Panc1 (cell line): ENCODE results near the gene DPP9. TPM values are rescaled to one million over a fixed set of nuclear protein-coding genes. Genes with fewer than 3 reads are reported as not detected.

ENCODE experiments used
- ATAC-seq: fragments of 200-7000 bp; cut with Tn5 transposase; 2 replicates; pipeline ENCODE4 v1.9.1; 2020; ENCODE audit warnings: mild to moderate bottlenecking, moderate library complexity
- BruUV-seq: library from RNA; stranded (reverse); fragments of 400-500 nt; replicated peaks from 2 replicates; lab custom pipeline; 2021; lab: Mats Ljungman, UMichigan
- CTCF ChIA-PET: fragments of 300-600 bp; sonication (Branson Sonifier 250); formaldehyde crosslinking; loops from one replicate; lab custom pipeline; 2022; ENCODE audit warnings: antibody characterized with exemption; lab: Charles Lee
- POLR2A ChIA-PET: fragments of 300-600 bp; sonication (Branson Sonifier 250); formaldehyde crosslinking; loops from one replicate; lab custom pipeline; 2022; ENCODE audit warnings: antibody characterized with exemption; lab: Charles Lee
- DNase-seq: peaks from one replicate; pipeline ENCODE4 v3.0.0-alpha.2; 2010; ENCODE audit warnings: low read depth, low spot score
- H3K27ac ChIP-seq: 2 replicates; pipeline ENCODE4 v1.5.1; 2011; ENCODE audit warnings: mild to moderate bottlenecking, low read length, inconsistent platforms
- H3K27me3 ChIP-seq: fragments of 200-500 bp; sonication (Bioruptor generic); 2 replicates; pipeline ENCODE4 v1.6.0; 2014; ENCODE audit warnings: low read length, inconsistent platforms; ENCODE audit not compliant: control insufficient read depth, insufficient read depth
- H3K36me3 ChIP-seq: fragments of 200-500 bp; sonication (Bioruptor generic); 2 replicates; pipeline ENCODE4 v1.5.1; 2014; ENCODE audit warnings: inconsistent platforms, mild to moderate bottlenecking, low read length, moderate library complexity; ENCODE audit not compliant: control insufficient read depth, insufficient read depth
- H3K4me1 ChIP-seq: 2 replicates; pipeline ENCODE4 v1.5.1; 2011; ENCODE audit warnings: inconsistent platforms, mild to moderate bottlenecking, low read length, moderate library complexity; ENCODE audit not compliant: control insufficient read depth, insufficient read depth
- H3K4me3 ChIP-seq, 2 experiments: 2 replicates each; pipeline ENCODE4 v1.5.1; 2011 to 2012; ENCODE audit warnings: low read depth in 2 of 2, low read length in 2 of 2, mild to moderate bottlenecking in 2 of 2, inconsistent platforms in 1 of 2, moderate library complexity in 1 of 2
- H3K9me3 ChIP-seq: fragments of 200-500 bp; sonication (Bioruptor generic); 2 replicates; pipeline ENCODE4 v1.5.1; 2014; ENCODE audit warnings: low read depth, mild to moderate bottlenecking, inconsistent platforms, low read length, moderate library complexity; ENCODE audit not compliant: control insufficient read depth, insufficient read depth
- CTCF ChIP-seq: fragments of 450-650 bp; IDR thresholded peaks from 2 replicates; pipeline ENCODE4 v1.5.1; 2017; ENCODE audit warnings: mild to moderate bottlenecking
- POLR2AphosphoS5 ChIP-seq: IDR thresholded peaks from 2 replicates; pipeline ENCODE4 v1.6.1; 2012; ENCODE audit warnings: mild to moderate bottlenecking, low read depth, low read length, moderate library complexity
- REST ChIP-seq, 2 experiments: IDR thresholded peaks; 2 replicates each; pipeline ENCODE4 v1.6.1; 2011 to 2012; ENCODE audit warnings: low read depth in 2 of 2, control low read depth in 1 of 2, low read length in 1 of 2, mild to moderate bottlenecking in 1 of 2, moderate library complexity in 1 of 2; ENCODE audit not compliant: insufficient read depth in 1 of 2
- SIN3A ChIP-seq: IDR thresholded peaks from 2 replicates; pipeline ENCODE4 v1.6.1; 2012; ENCODE audit warnings: low read depth, mild to moderate bottlenecking, low read length, moderate library complexity, borderline replicate concordance; ENCODE audit not compliant: insufficient read depth
- TCF7L2 ChIP-seq: IDR thresholded peaks from 2 replicates; pipeline ENCODE4 v1.6.1; 2011; ENCODE audit warnings: mild to moderate bottlenecking, low read depth, low read length, inconsistent platforms
- in situ Hi-C: cut with HindIII; loops from 2 replicates; pipeline ENCODE4 v1.10.0; 2016; ENCODE audit warnings: low sequenced_read_pairs, low pct_unique_long_range_greater_than_20kb
- intact Hi-C: fragments of 100-400 bp; cut with micrococcal nuclease; formaldehyde crosslinking; loops from one replicate; pipeline ENCODE4 v1.10.0; 2022; ENCODE audit not compliant: unreplicated experiment
- total RNA-seq: library from RNA; stranded (reverse); gene quantifications from one replicate; pipeline ENCODE4 v1.2.1, GENCODE V29; 2021; ENCODE audit not compliant: unreplicated experiment

DPP9 gene
- total RNA-seq, 1 experiment from 2014 or later, result 108 TPM

GRCh38 chr19:4730740-4731171 is 7.1 kb upstream of the DPP9 start:
- in situ Hi-C loops (no loop called here), intact Hi-C loops (loop anchor here (5.0 kb wide), 1 partner anchor 77 kb away; no protein-coding TSS in a partner anchor)
- TF ChIP-seq TCF7L2 (no peak), REST (IDR thresholded peaks at IDR 0.05; ENCODE audit: insufficient read depth in 1 of 2, low read depth in 2 of 2, low read length in 1 of 2) (no peak), POLR2AphosphoS5 (no peak), CTCF (peak; percentile 71)
- no peaks in the 10 kb centered on the region for H3K4me1 ChIP-seq
- no peaks in the 10 kb centered on the region for H3K36me3 ChIP-seq
- no peaks in the 10 kb centered on the region for H3K27me3 ChIP-seq
- H3K9me3 ChIP-seq, result no peaks in the 10 kb centered on the region
- no TSS peak for BruUV-seq
- CTCF ChIA-PET, result interaction anchor here (0.8 to 1.0 kb wide), 2 partner anchors 60 to 61 kb away, joined by 3 read pairs; partner anchors contain the start of gene FEM1A
- no peak overlapping the region for H3K27ac ChIP-seq
- DNase-seq (no peak), ATAC-seq (peak; percentile 49; the same call in 1 of the 2 replicates)
- no peak overlapping the region for H3K4me3 ChIP-seq
- POLR2A ChIA-PET, result no interaction called here

DNA sequence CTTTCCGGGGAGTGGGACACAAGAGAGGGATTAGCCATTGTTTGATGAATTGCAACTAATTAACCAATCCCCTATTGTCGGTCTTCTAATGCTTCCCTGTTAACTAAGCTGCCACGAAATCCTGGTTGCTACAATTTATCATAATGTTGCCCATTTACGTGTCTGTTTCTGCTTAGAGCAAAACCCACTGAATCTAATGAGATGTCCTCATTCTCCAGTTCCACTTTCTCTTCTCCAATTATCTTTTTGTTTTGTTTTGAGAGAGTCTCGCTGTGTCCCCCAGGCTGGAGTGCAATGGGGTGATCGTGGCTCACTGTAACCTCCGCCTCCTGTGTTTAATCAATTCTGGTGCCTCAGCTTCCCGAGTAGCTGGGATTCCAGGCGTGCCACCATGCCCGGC is 5.2 kb upstream of the DPP9 start:
- no peaks in the 10 kb centered on the region for H3K36me3 ChIP-seq
- no peak for ATAC-seq
- no TSS peak for BruUV-seq
- CTCF ChIA-PET, result no interaction called here
- no peaks in the 10 kb centered on the region for H3K4me1 ChIP-seq
- H3K27ac ChIP-seq, result no peak overlapping the region
- DNase-seq, result no peak
- in situ Hi-C loops, result no loop called here
- no peak for TF ChIP-seq SIN3A
- TF ChIP-seq CTCF, result no peak
- no peak for TF ChIP-seq TCF7L2
- no peak for TF ChIP-seq POLR2AphosphoS5
- no peak for TF ChIP-seq REST (IDR thresholded peaks at IDR 0.05; ENCODE audit: insufficient read depth in 1 of 2, low read depth in 2 of 2, low read length in 1 of 2)
- no peaks in the 10 kb centered on the region for H3K9me3 ChIP-seq
- intact Hi-C loops, result no loop called here
- H3K4me3 ChIP-seq, result no peak overlapping the region
- POLR2A ChIA-PET, result no interaction called here
- H3K27me3 ChIP-seq, result no peaks in the 10 kb centered on the region
